HEK293 (cell line): ENCODE measurements around the gene DPP6.

ENCODE experiments used
- CTCF ChIA-PET: fragments of 350-600 bp; formaldehyde crosslinking; extraction: SDS; loops from one replicate; lab custom pipeline; 2021; ENCODE audit warnings: antibody characterized with exemption; lab: Yijun Ruan, JAX
- POLR2A ChIA-PET: fragments of 300-600 bp; formaldehyde crosslinking; extraction: SDS; loops from one replicate; lab custom pipeline; 2020; ENCODE audit warnings: antibody characterized with exemption, inconsistent platforms; lab: Yijun Ruan, JAX
- H3K27ac ChIP-seq: fragments of 200-500 bp; sonication (Bioruptor generic); 2 replicates; pipeline ENCODE4 v1.5.1; 2014; ENCODE audit warnings: low read depth, low read length, control low read depth, inconsistent platforms; ENCODE audit errors: extremely low read depth
- H3K36me3 ChIP-seq, 2 experiments: fragments of 200-500 bp in 1 of 2; sonication (Bioruptor generic) in 1 of 2; 1 replicate in 1 of 2; 2 replicates in 1 of 2; pipeline ENCODE4 v1.5.1; 2014 to 2017; ENCODE audit warnings: inconsistent platforms in 2 of 2, low read length in 2 of 2; ENCODE audit not compliant: control insufficient read depth in 2 of 2, insufficient read depth in 1 of 2
- H3K4me1 ChIP-seq: fragments of 200-500 bp; sonication (Bioruptor generic); 2 replicates; pipeline ENCODE4 v1.5.1; 2014; ENCODE audit warnings: mild to moderate bottlenecking, low read length, inconsistent platforms; ENCODE audit not compliant: control insufficient read depth, insufficient read depth
- H3K4me3 ChIP-seq: 2 replicates; pipeline ENCODE4 v1.5.1; 2011; ENCODE audit warnings: low read depth, mild to moderate bottlenecking, control low read depth, low read length, moderate library complexity
- H3K9me3 ChIP-seq: fragments of 200-500 bp; sonication (Bioruptor generic); 2 replicates; pipeline ENCODE4 v1.5.1; 2014; ENCODE audit warnings: low read depth, low read length, inconsistent platforms; ENCODE audit not compliant: control insufficient read depth, insufficient read depth
- FEZF1 ChIP-seq: fragments of 450-650 bp; formaldehyde crosslinking; IDR thresholded peaks from 2 replicates; pipeline ENCODE4 v1.5.1; 2016; ENCODE audit warnings: missing biosample characterization, missing genetic modification characterization
- GLIS1 ChIP-seq: fragments of 450-650 bp; formaldehyde crosslinking; IDR thresholded peaks from 2 replicates; pipeline ENCODE4 v1.5.1; 2016; ENCODE audit warnings: missing biosample characterization, missing genetic modification characterization
- MZF1 ChIP-seq: fragments of 450-650 bp; formaldehyde crosslinking; IDR thresholded peaks from 2 replicates; pipeline ENCODE4 v1.5.1; 2017; ENCODE audit warnings: missing biosample characterization, missing genetic modification characterization, borderline replicate concordance
- OSR2 ChIP-seq: fragments of 450-650 bp; formaldehyde crosslinking; IDR thresholded peaks from 2 replicates; pipeline ENCODE4 v1.5.1; 2016; ENCODE audit warnings: missing biosample characterization, missing genetic modification characterization
- ZBTB26 ChIP-seq: fragments of 450-650 bp; formaldehyde crosslinking; optimal IDR thresholded peaks from 2 replicates; pipeline ENCODE3; 2016; ENCODE audit warnings: missing biosample characterization, mild to moderate bottlenecking, missing genetic modification characterization
- ZNF366 ChIP-seq: fragments of 450-650 bp; formaldehyde crosslinking; conservative IDR thresholded peaks from 2 replicates; pipeline ENCODE4 v1.5.1; 2016; ENCODE audit warnings: missing biosample characterization, missing genetic modification characterization
- ZNF48 ChIP-seq: fragments of 450-650 bp; formaldehyde crosslinking; IDR thresholded peaks from 2 replicates; pipeline ENCODE4 v1.5.1; 2016; ENCODE audit warnings: missing biosample characterization, missing genetic modification characterization
- ZNF610 ChIP-seq: fragments of 450-650 bp; formaldehyde crosslinking; IDR thresholded peaks from 2 replicates; pipeline ENCODE4 v1.5.1; 2016; ENCODE audit warnings: missing biosample characterization, missing genetic modification characterization, borderline replicate concordance
- ZNF791 ChIP-seq: fragments of 450-650 bp; formaldehyde crosslinking; IDR thresholded peaks from 2 replicates; pipeline ENCODE4 v1.5.1; 2016; ENCODE audit warnings: missing biosample characterization, missing genetic modification characterization
- TF ChIP-seq, protein P1 (sequence below): fragments of 450-650 bp; formaldehyde crosslinking; IDR thresholded peaks from 2 replicates; pipeline ENCODE4 v1.5.1; 2016; ENCODE audit warnings: missing biosample characterization, missing genetic modification characterization, borderline replicate concordance
- TF ChIP-seq, protein P2 (sequence below): fragments of 450-650 bp; formaldehyde crosslinking; IDR thresholded peaks from 2 replicates; pipeline ENCODE4 v1.5.1; 2016; ENCODE audit warnings: missing biosample characterization, missing genetic modification characterization
- TF ChIP-seq, protein P3 (sequence below): fragments of 450-650 bp; formaldehyde crosslinking; IDR thresholded peaks from 2 replicates; pipeline ENCODE4 v1.5.1; 2016; ENCODE audit warnings: missing biosample characterization, missing genetic modification characterization
- TF ChIP-seq, protein P4 (sequence below): fragments of 450-650 bp; formaldehyde crosslinking; IDR thresholded peaks from 2 replicates; pipeline ENCODE4 v1.5.1; 2017; ENCODE audit warnings: missing biosample characterization, missing genetic modification characterization

Gene DPP6

GRCh38 chr7:154913638-154914307 is 861.6 kb downstream of the DPP6 start (continued):
- TF ChIP-seq ZBTB26 (tag by site-specific recombination) (no peak), GLIS1 (peak; percentile 65), ZNF48 (tag by site-specific recombination) (no peak), MZF1 (tag by site-specific recombination) (no peak), ZNF366 (no peak)
- TF ChIP-seq, protein P1, sequence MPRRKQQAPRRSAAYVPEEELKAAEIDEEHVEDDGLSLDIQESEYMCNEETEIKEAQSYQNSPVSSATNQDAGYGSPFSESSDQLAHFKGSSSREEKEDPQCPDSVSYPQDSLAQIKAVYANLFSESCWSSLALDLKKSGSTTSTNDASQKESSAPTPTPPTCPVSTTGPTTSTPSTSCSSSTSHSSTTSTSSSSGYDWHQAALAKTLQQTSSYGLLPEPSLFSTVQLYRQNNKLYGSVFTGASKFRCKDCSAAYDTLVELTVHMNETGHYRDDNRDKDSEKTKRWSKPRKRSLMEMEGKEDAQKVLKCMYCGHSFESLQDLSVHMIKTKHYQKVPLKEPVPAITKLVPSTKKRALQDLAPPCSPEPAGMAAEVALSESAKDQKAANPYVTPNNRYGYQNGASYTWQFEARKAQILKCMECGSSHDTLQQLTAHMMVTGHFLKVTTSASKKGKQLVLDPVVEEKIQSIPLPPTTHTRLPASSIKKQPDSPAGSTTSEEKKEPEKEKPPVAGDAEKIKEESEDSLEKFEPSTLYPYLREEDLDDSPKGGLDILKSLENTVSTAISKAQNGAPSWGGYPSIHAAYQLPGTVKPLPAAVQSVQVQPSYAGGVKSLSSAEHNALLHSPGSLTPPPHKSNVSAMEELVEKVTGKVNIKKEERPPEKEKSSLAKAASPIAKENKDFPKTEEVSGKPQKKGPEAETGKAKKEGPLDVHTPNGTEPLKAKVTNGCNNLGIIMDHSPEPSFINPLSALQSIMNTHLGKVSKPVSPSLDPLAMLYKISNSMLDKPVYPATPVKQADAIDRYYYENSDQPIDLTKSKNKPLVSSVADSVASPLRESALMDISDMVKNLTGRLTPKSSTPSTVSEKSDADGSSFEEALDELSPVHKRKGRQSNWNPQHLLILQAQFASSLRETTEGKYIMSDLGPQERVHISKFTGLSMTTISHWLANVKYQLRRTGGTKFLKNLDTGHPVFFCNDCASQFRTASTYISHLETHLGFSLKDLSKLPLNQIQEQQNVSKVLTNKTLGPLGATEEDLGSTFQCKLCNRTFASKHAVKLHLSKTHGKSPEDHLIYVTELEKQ (tag by site-specific recombination): no peak
- TF ChIP-seq, protein P2, sequence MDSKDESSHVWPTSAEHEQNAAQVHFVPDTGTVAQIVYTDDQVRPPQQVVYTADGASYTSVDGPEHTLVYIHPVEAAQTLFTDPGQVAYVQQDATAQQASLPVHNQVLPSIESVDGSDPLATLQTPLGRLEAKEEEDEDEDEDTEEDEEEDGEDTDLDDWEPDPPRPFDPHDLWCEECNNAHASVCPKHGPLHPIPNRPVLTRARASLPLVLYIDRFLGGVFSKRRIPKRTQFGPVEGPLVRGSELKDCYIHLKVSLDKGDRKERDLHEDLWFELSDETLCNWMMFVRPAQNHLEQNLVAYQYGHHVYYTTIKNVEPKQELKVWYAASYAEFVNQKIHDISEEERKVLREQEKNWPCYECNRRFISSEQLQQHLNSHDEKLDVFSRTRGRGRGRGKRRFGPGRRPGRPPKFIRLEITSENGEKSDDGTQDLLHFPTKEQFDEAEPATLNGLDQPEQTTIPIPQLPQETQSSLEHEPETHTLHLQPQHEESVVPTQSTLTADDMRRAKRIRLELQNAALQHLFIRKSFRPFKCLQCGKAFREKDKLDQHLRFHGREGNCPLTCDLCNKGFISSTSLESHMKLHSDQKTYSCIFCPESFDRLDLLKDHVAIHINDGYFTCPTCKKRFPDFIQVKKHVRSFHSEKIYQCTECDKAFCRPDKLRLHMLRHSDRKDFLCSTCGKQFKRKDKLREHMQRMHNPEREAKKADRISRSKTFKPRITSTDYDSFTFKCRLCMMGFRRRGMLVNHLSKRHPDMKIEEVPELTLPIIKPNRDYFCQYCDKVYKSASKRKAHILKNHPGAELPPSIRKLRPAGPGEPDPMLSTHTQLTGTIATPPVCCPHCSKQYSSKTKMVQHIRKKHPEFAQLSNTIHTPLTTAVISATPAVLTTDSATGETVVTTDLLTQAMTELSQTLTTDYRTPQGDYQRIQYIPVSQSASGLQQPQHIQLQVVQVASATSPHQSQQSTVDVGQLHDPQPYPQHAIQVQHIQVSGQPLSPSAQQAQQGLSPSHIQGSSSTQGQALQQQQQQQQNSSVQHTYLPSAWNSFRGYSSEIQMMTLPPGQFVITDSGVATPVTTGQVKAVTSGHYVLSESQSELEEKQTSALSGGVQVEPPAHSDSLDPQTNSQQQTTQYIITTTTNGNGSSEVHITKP (tag by site-specific recombination): peak; percentile 39; the same call in 1 of the 2 replicates
- TF ChIP-seq, protein P3, sequence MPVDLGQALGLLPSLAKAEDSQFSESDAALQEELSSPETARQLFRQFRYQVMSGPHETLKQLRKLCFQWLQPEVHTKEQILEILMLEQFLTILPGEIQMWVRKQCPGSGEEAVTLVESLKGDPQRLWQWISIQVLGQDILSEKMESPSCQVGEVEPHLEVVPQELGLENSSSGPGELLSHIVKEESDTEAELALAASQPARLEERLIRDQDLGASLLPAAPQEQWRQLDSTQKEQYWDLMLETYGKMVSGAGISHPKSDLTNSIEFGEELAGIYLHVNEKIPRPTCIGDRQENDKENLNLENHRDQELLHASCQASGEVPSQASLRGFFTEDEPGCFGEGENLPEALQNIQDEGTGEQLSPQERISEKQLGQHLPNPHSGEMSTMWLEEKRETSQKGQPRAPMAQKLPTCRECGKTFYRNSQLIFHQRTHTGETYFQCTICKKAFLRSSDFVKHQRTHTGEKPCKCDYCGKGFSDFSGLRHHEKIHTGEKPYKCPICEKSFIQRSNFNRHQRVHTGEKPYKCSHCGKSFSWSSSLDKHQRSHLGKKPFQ (tag by site-specific recombination): no peak

DNA sequence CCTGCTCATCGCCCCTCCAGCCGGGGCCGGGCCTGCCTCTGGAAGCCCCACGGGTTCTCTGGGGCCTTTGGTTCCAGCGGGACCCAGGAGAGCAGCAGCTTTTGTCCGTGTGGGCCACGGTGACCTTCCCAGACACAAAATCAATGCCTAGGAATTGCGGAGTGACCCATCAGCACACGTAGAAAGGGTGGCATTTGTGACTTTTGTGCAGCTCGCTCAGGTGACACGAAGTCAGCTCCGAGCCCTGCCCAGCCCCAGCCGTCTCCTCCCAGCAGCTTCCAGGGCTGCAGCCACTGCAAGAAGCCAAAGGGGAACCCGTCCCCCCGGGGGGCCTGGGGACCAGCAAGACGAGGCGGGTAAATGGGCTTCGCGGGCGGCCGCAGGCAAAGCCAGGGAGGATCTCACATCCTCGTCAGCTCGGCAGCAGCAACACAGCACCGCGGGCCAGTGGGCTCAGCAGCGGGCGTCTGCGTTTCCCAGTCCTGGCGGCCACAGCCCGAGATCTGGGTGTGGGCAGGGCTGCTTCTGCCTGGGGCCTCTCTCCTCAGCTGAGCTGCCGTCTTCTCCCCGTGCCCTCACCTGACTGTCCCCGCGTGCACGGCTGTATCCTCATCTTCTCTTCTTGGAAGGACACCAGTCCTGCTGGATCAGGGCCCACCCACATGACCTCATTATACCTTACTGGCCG is 862.3 kb downstream of the DPP6 start:
- ChIA-PET POLR2A (no interaction called here), CTCF (interaction anchor here (0.7 to 4.1 kb wide), 14 partner anchors 9 to 442 kb away, joined by 3 to 21 read pairs (median 4); no protein-coding TSS in a partner anchor)
- Histone ChIP-seq H3K4me3 (no peak overlapping the region), H3K9me3 (no peaks in the 10 kb centered on the region), H3K4me1 (no peaks in the 10 kb centered on the region), H3K36me3 (no peaks in the 10 kb centered on the region), H3K27ac (no peak overlapping the region)
- TF ChIP-seq OSR2 (tag by site-specific recombination): no peak
- no peak for TF ChIP-seq FEZF1 (tag by site-specific recombination)
- TF ChIP-seq ZNF791 (tag by site-specific recombination): no peak
- TF ChIP-seq, protein P4, sequence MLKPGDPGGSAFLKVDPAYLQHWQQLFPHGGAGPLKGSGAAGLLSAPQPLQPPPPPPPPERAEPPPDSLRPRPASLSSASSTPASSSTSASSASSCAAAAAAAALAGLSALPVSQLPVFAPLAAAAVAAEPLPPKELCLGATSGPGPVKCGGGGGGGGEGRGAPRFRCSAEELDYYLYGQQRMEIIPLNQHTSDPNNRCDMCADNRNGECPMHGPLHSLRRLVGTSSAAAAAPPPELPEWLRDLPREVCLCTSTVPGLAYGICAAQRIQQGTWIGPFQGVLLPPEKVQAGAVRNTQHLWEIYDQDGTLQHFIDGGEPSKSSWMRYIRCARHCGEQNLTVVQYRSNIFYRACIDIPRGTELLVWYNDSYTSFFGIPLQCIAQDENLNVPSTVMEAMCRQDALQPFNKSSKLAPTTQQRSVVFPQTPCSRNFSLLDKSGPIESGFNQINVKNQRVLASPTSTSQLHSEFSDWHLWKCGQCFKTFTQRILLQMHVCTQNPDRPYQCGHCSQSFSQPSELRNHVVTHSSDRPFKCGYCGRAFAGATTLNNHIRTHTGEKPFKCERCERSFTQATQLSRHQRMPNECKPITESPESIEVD: no peak
- TF ChIP-seq, protein P2 (tag by site-specific recombination): no peak
- no peak for TF ChIP-seq ZNF610 (tag by site-specific recombination)
